PC-3 (cell line): ENCODE results near the gene CDH13.

Experiments used
- CTCF ChIP-seq: fragments of 300-600 bp; sonication (generic); conservative IDR thresholded peaks from 2 replicates; pipeline ENCODE4 v1.5.1; 2017; ENCODE audit warnings: antibody characterized with exemption, low read depth, mild to moderate bottlenecking, low read length
- EZH2 ChIP-seq: fragments of 300-600 bp; sonication (generic); IDR thresholded peaks from one replicate; pipeline ENCODE4 v1.6.1; 2017; ENCODE audit warnings: antibody characterized with exemption, mild to moderate bottlenecking, low read length; ENCODE audit not compliant: unreplicated experiment
- EZH2phosphoT487 ChIP-seq: fragments of 300-600 bp; sonication (generic); IDR thresholded peaks from 2 replicates; pipeline ENCODE4 v1.6.1; 2018; ENCODE audit warnings: mild to moderate bottlenecking, antibody characterized with exemption, low read length, borderline replicate concordance

DNA sequence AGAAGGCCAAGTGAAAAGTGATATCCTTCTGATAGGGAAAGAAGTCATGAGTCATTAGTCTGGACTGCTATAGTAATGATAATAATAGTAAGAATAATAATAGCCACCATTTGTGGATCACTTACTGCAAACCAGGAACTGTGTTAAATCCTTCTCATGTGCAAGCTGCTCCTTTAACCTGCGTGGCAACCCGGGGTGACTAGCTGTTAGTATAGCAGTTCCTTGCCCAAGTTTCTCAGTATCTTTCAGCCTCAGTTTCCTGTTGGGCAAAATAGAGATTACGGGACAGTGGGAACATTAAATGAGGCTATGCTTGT lies 129.5 kb downstream of the CDH13 start:
- TF ChIP-seq CTCF: no peak
- no peak for TF ChIP-seq EZH2
- no peak for TF ChIP-seq EZH2phosphoT487
